ENCODE results near the gene VEZF1.

GRCh38 chr17:57997085-57997809, 9.2 kb upstream of the VEZF1 start:
- TF ChIP-seq, protein P1, sequence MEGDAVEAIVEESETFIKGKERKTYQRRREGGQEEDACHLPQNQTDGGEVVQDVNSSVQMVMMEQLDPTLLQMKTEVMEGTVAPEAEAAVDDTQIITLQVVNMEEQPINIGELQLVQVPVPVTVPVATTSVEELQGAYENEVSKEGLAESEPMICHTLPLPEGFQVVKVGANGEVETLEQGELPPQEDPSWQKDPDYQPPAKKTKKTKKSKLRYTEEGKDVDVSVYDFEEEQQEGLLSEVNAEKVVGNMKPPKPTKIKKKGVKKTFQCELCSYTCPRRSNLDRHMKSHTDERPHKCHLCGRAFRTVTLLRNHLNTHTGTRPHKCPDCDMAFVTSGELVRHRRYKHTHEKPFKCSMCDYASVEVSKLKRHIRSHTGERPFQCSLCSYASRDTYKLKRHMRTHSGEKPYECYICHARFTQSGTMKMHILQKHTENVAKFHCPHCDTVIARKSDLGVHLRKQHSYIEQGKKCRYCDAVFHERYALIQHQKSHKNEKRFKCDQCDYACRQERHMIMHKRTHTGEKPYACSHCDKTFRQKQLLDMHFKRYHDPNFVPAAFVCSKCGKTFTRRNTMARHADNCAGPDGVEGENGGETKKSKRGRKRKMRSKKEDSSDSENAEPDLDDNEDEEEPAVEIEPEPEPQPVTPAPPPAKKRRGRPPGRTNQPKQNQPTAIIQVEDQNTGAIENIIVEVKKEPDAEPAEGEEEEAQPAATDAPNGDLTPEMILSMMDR (conservative IDR thresholded peaks at IDR 0.05 in 1 of 2, IDR thresholded peaks at IDR 0.05 in 1 of 2; ENCODE audit: low read depth in 1 of 2, low read length in 2 of 2) = no peak
- TF ChIP-seq EZH2 (IDR thresholded peaks at IDR 0.05; ENCODE audit: low read length, missing control alignments) = no peak
